ENCODE data around the gene FJX1.

Gene FJX1

GRCh38 chr11:35606206-35606605 is 12.1 kb upstream of the FJX1 start:
- DNase-seq (ENCODE audit: low read depth): no peak

- DNase-seq (ENCODE audit: low read depth): no peak
Measured at GRCh38 chr11:35608502-35608901, 9.8 kb upstream of the FJX1 start.

- DNase-seq (ENCODE audit: low read depth): no peak
Measured at GRCh38 chr11:35609656-35610055, 8.6 kb upstream of the FJX1 start.

- DNase-seq (ENCODE audit: low read depth): no peak
Measured at GRCh38 chr11:35610631-35611030, 7.6 kb upstream of the FJX1 start.

GRCh38 chr11:35611741-35612140 is 6.5 kb upstream of the FJX1 start:
- no peak for DNase-seq (ENCODE audit: low read depth)

- no peak for DNase-seq (ENCODE audit: low read depth)
Measured at GRCh38 chr11:35614939-35615569, 3.2 kb upstream of the FJX1 start.

- no peak for DNase-seq (ENCODE audit: low read depth)
Measured at GRCh38 chr11:35615921-35616900, 2.0 kb upstream of the FJX1 start.

GRCh38 chr11:35617316-35617686 is 959 bp upstream of the FJX1 start:
- DNase-seq (ENCODE audit: low read depth): no peak

- no peak for DNase-seq (ENCODE audit: low read depth)
Measured at GRCh38 chr11:35618497-35619115, 346 bp downstream of the FJX1 start.

- DNase-seq (ENCODE audit: low read depth): peak; percentile 0
Measured at GRCh38 chr11:35619116-35619854, 1.0 kb downstream of the FJX1 start.

GRCh38 chr11:35619855-35620640 is 1.8 kb downstream of the FJX1 start:
- no peak for DNase-seq (ENCODE audit: low read depth)

GRCh38 chr11:35620795-35621194 is 2.5 kb downstream of the FJX1 start:
- no peak for DNase-seq (ENCODE audit: low read depth)

- no peak for DNase-seq (ENCODE audit: low read depth)
Measured at GRCh38 chr11:35621620-35622019, 3.4 kb downstream of the FJX1 start.

GRCh38 chr11:35622070-35622469 is 3.8 kb downstream of the FJX1 start:
- no peak for DNase-seq (ENCODE audit: low read depth)

- no peak for DNase-seq (ENCODE audit: low read depth)
Measured at GRCh38 chr11:35623621-35624168, 5.4 kb downstream of the FJX1 start.

- no peak for DNase-seq (ENCODE audit: low read depth)
Measured at GRCh38 chr11:35624316-35624715, 6.1 kb downstream of the FJX1 start.

GRCh38 chr11:35624781-35625180 is 6.5 kb downstream of the FJX1 start:
- no peak for DNase-seq (ENCODE audit: low read depth)

- DNase-seq (ENCODE audit: low read depth): no peak
Measured at GRCh38 chr11:35626501-35626900, 8.2 kb downstream of the FJX1 start.

GRCh38 chr11:35629511-35629910 is 11.3 kb downstream of the FJX1 start:
- no peak for DNase-seq (ENCODE audit: low read depth)

GRCh38 chr11:35629914-35630313 is 11.7 kb downstream of the FJX1 start:
- DNase-seq (ENCODE audit: low read depth): no peak

GRCh38 chr11:35631891-35632290 is 13.6 kb downstream of the FJX1 start:
- DNase-seq (ENCODE audit: low read depth): no peak
